ENCODE data around the gene SDE2.
A peak's percentile ranks its signal among the peaks of the same experiment; 100 is the strongest.
"Not testable (repeated sequence)": the region's sequence is repeated elsewhere in the genome, so short reads cannot be mapped to it uniquely, and the experiment has no call there.

SDE2 gene

DNA sequence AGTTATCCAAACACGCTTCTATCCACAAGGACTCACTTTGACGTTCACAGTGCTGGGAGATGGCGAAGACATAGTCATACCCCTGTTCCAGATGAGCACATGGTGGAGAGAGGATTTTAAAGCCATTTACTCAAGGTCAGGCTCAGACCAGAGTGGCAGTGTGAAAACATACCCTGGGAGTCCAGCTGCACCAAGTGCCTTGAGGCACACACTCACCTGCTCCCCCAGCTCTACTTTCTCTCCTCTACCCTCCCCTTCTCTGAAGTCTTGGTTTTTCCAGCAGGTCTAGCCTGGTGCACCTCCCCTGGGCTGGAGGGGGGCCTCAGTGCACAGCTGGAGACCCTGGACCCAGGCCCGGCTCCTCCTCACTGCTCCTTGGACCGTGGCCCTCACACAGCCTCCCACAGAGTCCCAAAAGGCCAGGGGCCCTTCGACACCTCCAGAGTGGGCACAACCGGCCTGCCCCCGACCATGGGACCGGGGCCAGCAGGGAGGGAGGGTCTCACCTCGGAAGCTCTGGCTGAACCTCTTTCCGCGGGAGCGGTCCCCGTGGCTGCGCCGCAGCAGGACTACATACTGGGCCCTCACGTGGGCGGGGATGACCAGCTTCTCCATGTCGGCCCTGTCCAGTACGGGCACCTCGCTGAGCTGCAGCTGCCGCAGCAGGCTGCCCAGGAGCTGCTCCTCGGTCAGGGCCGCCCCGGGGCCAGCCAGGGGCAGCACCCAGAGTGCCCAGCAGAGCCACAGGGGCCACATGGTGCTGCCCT, 58.6 kb downstream of the SDE2 start:
- H3K4me1 ChIP-seq (ENCODE audit: control insufficient read depth, insufficient read depth, low read depth, low read length), result peaks cover 2% of the 10 kb centered on the region
- H3K36me3 ChIP-seq (ENCODE audit: control insufficient read depth in 1 of 2, insufficient read depth in 2 of 2, low read depth in 1 of 2, low read length in 2 of 2), result no peaks in the 10 kb centered on the region
- H3K18ac ChIP-seq (ENCODE audit: low read depth in 1 of 2, low read length in 2 of 2), result no peak overlapping the region
- no peak overlapping the region for H3K4me3 ChIP-seq (ENCODE audit: insufficient read depth in 1 of 2, low read depth in 1 of 2, low read length in 2 of 2)
- WGBS, result 93% methylated on average over 25 of the region's 25 CpGs
- H2BK120ac ChIP-seq (ENCODE audit: low read depth, low read length), result no peak overlapping the region
- no peak overlapping the region for H3K4ac ChIP-seq (ENCODE audit: low read depth in 1 of 2, low read length in 2 of 2)
- H2AFZ ChIP-seq (ENCODE audit: low read depth, low read length), result no peak overlapping the region
- H3K79me1 ChIP-seq (replicated peaks; ENCODE audit: low read length, poor library complexity, severe bottlenecking), result no peaks in the 10 kb centered on the region
- H2AK5ac ChIP-seq (ENCODE audit: low read length, severe bottlenecking), result no peak overlapping the region
- H4K8ac ChIP-seq (ENCODE audit: low read length), result no peak overlapping the region
- no peak overlapping the region for H4K91ac ChIP-seq (ENCODE audit: low read length)
- H3K23ac ChIP-seq (ENCODE audit: low read length in 2 of 2), result peak overlapping the region in 1 of 2 experiments; percentile 9
- no peak overlapping the region for H2BK5ac ChIP-seq (ENCODE audit: low read depth, low read length, poor library complexity, severe bottlenecking)
- H3K27me3 ChIP-seq (ENCODE audit: control insufficient read depth in 1 of 2, insufficient read depth in 1 of 2, low read length in 2 of 2), result peaks cover 0 to 22% of the 10 kb centered on the region in 2 experiments
- no peak overlapping the region for H3K14ac ChIP-seq (ENCODE audit: low read length in 2 of 2)
- H3K9me3 ChIP-seq (ENCODE audit: control insufficient read depth, low read length), result no peaks in the 10 kb centered on the region
- H3K4me2 ChIP-seq (ENCODE audit: low read length, poor library complexity, severe bottlenecking), result no peak overlapping the region
- DNase-seq, result no peak
- no peak overlapping the region for H3K9ac ChIP-seq (ENCODE audit: low read length)
- no peak overlapping the region for H2BK15ac ChIP-seq (ENCODE audit: low read depth, poor library complexity, severe bottlenecking)
- H2BK12ac ChIP-seq (ENCODE audit: low read length in 2 of 2), result no peak overlapping the region
- no peak overlapping the region for H3K27ac ChIP-seq (ENCODE audit: low read length, poor library complexity, severe bottlenecking)

GRCh38 chr1:225939939-225940310, 59.2 kb downstream of the SDE2 start:
- 67% methylated on average over 8 of the region's 8 CpGs for WGBS
- H2BK12ac ChIP-seq (ENCODE audit: low read length in 2 of 2); H4K8ac ChIP-seq (ENCODE audit: low read length): not testable (repeated sequence)

DNA sequence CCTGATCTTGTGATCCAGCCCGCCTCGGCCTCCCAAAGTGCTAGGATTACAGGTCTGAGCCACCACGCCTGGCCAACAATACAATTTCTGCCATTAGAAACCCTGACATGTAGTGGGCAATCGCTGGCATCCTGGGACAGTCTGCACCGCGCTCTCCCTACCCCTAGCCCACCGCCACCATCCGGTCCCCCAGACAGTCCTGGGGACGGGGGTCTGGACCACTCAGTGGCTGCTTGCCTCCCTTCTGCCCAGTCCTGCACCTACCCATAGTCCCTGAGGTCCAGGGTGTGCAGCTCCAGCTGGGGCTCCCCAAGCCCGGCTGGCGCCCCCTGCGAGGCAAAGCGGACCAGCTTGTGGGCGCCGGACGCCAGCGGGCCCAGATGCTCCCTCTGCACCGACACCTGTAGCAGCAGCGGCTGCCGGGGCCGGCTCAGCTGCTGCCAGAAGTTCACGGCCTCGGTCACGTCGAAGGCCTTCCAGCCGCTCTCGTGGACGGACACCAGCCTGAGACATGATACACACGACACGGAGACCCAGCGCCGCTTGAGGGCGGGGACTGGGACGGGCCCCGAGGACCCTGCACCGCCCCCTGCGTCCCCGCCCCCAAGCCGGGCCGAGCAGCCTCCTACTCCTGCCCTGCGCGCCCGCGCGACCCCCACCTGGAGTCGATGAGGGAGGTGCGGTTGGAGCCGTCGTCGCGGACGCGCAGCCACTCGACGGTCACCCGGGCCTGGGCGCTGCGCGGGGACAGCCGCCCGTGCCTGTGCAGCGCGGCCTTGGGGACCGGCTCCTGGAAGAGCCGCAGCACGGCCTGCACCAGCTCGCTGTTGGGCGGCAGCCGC, 59.8 kb downstream of the SDE2 start:
- not testable (repeated sequence) for DNase-seq; H2BK120ac ChIP-seq (ENCODE audit: low read depth, low read length); H2BK5ac ChIP-seq (ENCODE audit: low read depth, low read length, poor library complexity, severe bottlenecking); H3K79me1 ChIP-seq (replicated peaks; ENCODE audit: low read length, poor library complexity, severe bottlenecking); H3K36me3 ChIP-seq (ENCODE audit: control insufficient read depth in 1 of 2, insufficient read depth in 2 of 2, low read depth in 1 of 2, low read length in 2 of 2); H3K14ac ChIP-seq (ENCODE audit: low read length in 2 of 2); H4K91ac ChIP-seq (ENCODE audit: low read length); H3K23ac ChIP-seq (ENCODE audit: low read length in 2 of 2); H3K4me3 ChIP-seq (ENCODE audit: insufficient read depth in 1 of 2, low read depth in 1 of 2, low read length in 2 of 2); H2BK15ac ChIP-seq (ENCODE audit: low read depth, poor library complexity, severe bottlenecking); H2BK12ac ChIP-seq (ENCODE audit: low read length in 2 of 2); H3K9me3 ChIP-seq (ENCODE audit: control insufficient read depth, low read length); H3K18ac ChIP-seq (ENCODE audit: low read depth in 1 of 2, low read length in 2 of 2); H2AFZ ChIP-seq (ENCODE audit: low read depth, low read length); H3K4me1 ChIP-seq (ENCODE audit: control insufficient read depth, insufficient read depth, low read depth, low read length); H2AK5ac ChIP-seq (ENCODE audit: low read length, severe bottlenecking); H3K9ac ChIP-seq (ENCODE audit: low read length); H3K27ac ChIP-seq (ENCODE audit: low read length, poor library complexity, severe bottlenecking); H3K4ac ChIP-seq (ENCODE audit: low read depth in 1 of 2, low read length in 2 of 2)
- Histone ChIP-seq H3K4me2 (ENCODE audit: low read length, poor library complexity, severe bottlenecking) (peak overlapping the region; percentile 21), H3K27me3 (ENCODE audit: control insufficient read depth in 1 of 2, insufficient read depth in 1 of 2, low read length in 2 of 2) (peaks cover 0 to 14% of the 10 kb centered on the region in 2 experiments), H4K8ac (ENCODE audit: low read length) (peak overlapping the region; percentile 53)
- WGBS, result 75% methylated on average over 14 of the region's 69 CpGs

More at GRCh38 chr1:225939939-225940310, 59.2 kb downstream of the SDE2 start:
- not testable (repeated sequence) for H4K91ac ChIP-seq (ENCODE audit: low read length); H3K23ac ChIP-seq (ENCODE audit: low read length in 2 of 2); H3K4ac ChIP-seq (ENCODE audit: low read depth in 1 of 2, low read length in 2 of 2); H2BK120ac ChIP-seq (ENCODE audit: low read depth, low read length); H3K36me3 ChIP-seq (ENCODE audit: control insufficient read depth in 1 of 2, insufficient read depth in 2 of 2, low read depth in 1 of 2, low read length in 2 of 2); H3K18ac ChIP-seq (ENCODE audit: low read depth in 1 of 2, low read length in 2 of 2); H2BK5ac ChIP-seq (ENCODE audit: low read depth, low read length, poor library complexity, severe bottlenecking); H3K9me3 ChIP-seq (ENCODE audit: control insufficient read depth, low read length); H3K4me1 ChIP-seq (ENCODE audit: control insufficient read depth, insufficient read depth, low read depth, low read length); H3K4me3 ChIP-seq (ENCODE audit: insufficient read depth in 1 of 2, low read depth in 1 of 2, low read length in 2 of 2); H2AK5ac ChIP-seq (ENCODE audit: low read length, severe bottlenecking); H3K4me2 ChIP-seq (ENCODE audit: low read length, poor library complexity, severe bottlenecking); H3K79me1 ChIP-seq (replicated peaks; ENCODE audit: low read length, poor library complexity, severe bottlenecking); H3K14ac ChIP-seq (ENCODE audit: low read length in 2 of 2); H2AFZ ChIP-seq (ENCODE audit: low read depth, low read length); H3K9ac ChIP-seq (ENCODE audit: low read length); DNase-seq; H3K27ac ChIP-seq (ENCODE audit: low read length, poor library complexity, severe bottlenecking)
- Histone ChIP-seq H3K27me3 (ENCODE audit: control insufficient read depth in 1 of 2, insufficient read depth in 1 of 2, low read length in 2 of 2) (peaks cover 0 to 20% of the 10 kb centered on the region in 2 experiments), H2BK15ac (ENCODE audit: low read depth, poor library complexity, severe bottlenecking) (peak overlapping the region; percentile 65)
